Measurements from ENCODE around the gene NATD1.

NATD1 gene

GRCh38 chr17:21289902-21290571 is 36.8 kb upstream of the NATD1 start:
- no peak for DNase-seq

- DNase-seq: no peak
Measured at GRCh38 chr17:21289175-21289901, 36.1 kb upstream of the NATD1 start.

- peak in 1 of 2 donors; percentile 35 for DNase-seq
Measured at GRCh38 chr17:21288571-21289017, 35.4 kb upstream of the NATD1 start.

GRCh38 chr17:21287703-21288449 is 34.7 kb upstream of the NATD1 start:
- peak; percentile 95 to 96 for DNase-seq

GRCh38 chr17:21286909-21287702 is 33.9 kb upstream of the NATD1 start:
- peak in 1 of 2 donors; percentile 19 for DNase-seq

- peak; percentile 21 to 59 for DNase-seq
Measured at GRCh38 chr17:21286066-21286770, 33.0 kb upstream of the NATD1 start.

- DNase-seq: no peak
Measured at GRCh38 chr17:21285164-21286065, 32.2 kb upstream of the NATD1 start.

GRCh38 chr17:21284319-21285163 is 31.3 kb upstream of the NATD1 start, which contains the start of gene MAP2K3:
TSS of gene MAP2K3 (plus strand) at chr17:21284711. CDS start at chr17:21284921, 210 bp downstream.
- DNase-seq: peak; percentile 98

GRCh38 chr17:21283482-21284318 is 30.5 kb upstream of the NATD1 start:
- no peak for DNase-seq

GRCh38 chr17:21282850-21283249 is 29.6 kb upstream of the NATD1 start:
- DNase-seq: no peak

- DNase-seq: no peak
Measured at GRCh38 chr17:21282231-21282630, 29.0 kb upstream of the NATD1 start.

- DNase-seq: peak; percentile 87 to 90
Measured at GRCh38 chr17:21280081-21280518, 26.9 kb upstream of the NATD1 start.

GRCh38 chr17:21279582-21279981 is 26.4 kb upstream of the NATD1 start:
- DNase-seq: no peak

GRCh38 chr17:21279198-21279535 is 26.0 kb upstream of the NATD1 start:
- no peak for DNase-seq

GRCh38 chr17:21278450-21279197 is 25.4 kb upstream of the NATD1 start:
- DNase-seq: peak; percentile 49 to 68

- no peak for DNase-seq
Measured at GRCh38 chr17:21277332-21277731, 24.1 kb upstream of the NATD1 start.

- no peak for DNase-seq
Measured at GRCh38 chr17:21276264-21276588, 23.0 kb upstream of the NATD1 start.

- DNase-seq: peak; percentile 92 to 95
Measured at GRCh38 chr17:21275579-21276263, 22.5 kb upstream of the NATD1 start.
